ENCODE measurements around the gene AHCYL2.

Gene AHCYL2

DNA sequence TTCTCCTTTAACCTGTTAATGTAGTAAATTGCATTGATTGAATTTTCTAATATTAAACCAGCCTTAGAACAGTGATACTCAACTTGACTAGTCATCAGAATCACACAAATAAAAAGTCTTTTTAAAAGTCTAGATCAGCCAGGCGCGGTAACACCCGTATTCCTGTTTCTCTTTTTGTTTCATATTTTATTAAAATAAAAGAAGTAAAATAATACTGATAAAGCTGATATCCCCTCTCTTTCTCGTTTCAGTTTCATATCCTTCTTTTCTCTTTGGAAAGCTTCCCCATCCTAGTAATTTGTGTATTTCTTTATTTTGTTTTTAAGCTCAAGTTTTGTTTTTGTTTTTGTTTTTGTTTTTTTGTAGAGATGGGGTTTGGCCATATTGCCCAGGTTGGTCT, 27.1 kb upstream of the AHCYL2 start:
- TF ChIP-seq, protein P1, sequence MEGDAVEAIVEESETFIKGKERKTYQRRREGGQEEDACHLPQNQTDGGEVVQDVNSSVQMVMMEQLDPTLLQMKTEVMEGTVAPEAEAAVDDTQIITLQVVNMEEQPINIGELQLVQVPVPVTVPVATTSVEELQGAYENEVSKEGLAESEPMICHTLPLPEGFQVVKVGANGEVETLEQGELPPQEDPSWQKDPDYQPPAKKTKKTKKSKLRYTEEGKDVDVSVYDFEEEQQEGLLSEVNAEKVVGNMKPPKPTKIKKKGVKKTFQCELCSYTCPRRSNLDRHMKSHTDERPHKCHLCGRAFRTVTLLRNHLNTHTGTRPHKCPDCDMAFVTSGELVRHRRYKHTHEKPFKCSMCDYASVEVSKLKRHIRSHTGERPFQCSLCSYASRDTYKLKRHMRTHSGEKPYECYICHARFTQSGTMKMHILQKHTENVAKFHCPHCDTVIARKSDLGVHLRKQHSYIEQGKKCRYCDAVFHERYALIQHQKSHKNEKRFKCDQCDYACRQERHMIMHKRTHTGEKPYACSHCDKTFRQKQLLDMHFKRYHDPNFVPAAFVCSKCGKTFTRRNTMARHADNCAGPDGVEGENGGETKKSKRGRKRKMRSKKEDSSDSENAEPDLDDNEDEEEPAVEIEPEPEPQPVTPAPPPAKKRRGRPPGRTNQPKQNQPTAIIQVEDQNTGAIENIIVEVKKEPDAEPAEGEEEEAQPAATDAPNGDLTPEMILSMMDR (IDR thresholded peaks at IDR 0.05; ENCODE audit: low read depth, low read length, missing control alignments), result no peak
- Histone ChIP-seq H3K27me3 (replicated peaks) (no peaks in the 10 kb centered on the region), H3K27ac (no peak overlapping the region), H3K4me3 (ENCODE audit: low read depth, low read length) (no peak overlapping the region), H3K36me3 (replicated peaks) (no peaks in the 10 kb centered on the region)
- DNase-seq, result no peak
- in situ Hi-C loops (cut with HindIII; ENCODE audit: low pct_ligation_motif_present, low sequenced_read_pairs), result no loop called here

DNA sequence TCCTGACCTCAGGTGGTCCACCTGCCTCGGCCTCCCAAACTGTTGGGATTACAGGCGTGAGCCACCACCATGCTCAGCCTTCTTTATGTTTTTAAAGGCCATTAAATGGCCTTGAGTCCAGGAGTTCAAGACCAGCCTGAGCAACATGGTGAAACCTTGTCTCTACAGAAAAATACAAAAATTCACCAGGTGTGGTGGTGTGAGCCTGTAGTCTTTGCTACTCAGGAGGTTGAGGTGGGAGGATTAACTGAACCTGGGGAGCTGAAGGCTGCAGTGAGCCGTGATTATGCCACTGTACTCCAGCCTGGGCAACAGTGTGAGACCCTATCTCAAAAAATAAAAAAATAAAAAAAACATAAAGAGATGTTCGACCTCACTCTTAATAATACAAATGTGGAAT, 25.4 kb upstream of the AHCYL2 start:
- Histone ChIP-seq H3K27me3 (replicated peaks) (no peaks in the 10 kb centered on the region), H3K27ac (no peak overlapping the region), H3K4me3 (ENCODE audit: low read depth, low read length) (no peak overlapping the region), H3K36me3 (replicated peaks) (no peaks in the 10 kb centered on the region)
- DNase-seq, result no peak
- TF ChIP-seq, protein P1 (IDR thresholded peaks at IDR 0.05; ENCODE audit: low read depth, low read length, missing control alignments), result no peak
- in situ Hi-C loops (cut with HindIII; ENCODE audit: low pct_ligation_motif_present, low sequenced_read_pairs), result no loop called here

DNA sequence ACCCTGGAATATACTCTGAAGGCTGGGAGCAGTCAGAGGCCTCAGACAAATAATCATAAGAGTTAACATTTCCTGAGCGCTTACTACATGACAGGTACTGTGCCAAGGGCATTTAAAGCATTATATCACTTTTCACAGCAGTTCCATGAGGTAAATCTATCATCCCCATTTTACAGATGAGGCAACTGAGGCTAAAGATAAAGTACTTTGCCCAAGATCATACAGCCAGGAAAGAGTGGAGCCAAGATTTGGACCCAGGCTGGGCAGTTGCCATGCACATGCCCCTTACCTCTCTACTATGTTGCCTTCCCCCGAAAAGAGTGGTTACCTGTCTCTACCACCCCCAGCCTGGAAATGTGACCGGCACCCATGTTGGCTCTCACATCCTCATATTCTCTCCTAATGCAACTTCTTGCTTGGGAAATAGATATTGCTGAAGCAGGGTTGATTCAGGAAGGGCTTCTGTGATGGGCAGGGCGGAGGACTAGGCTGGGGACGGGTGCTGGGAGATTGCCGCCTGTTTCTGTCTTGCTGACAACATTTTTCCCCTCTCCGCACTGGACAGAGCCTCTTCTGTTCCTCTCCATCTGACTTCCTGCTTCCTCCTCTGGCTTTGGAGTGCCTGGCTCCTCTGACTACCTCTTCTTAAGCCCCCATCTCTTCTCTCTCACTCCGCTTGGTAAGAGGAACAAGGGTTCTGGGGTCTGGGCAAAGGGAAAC, 22.6 kb upstream of the AHCYL2 start:
- H3K27ac ChIP-seq, result no peak overlapping the region
- DNase-seq, result no peak
- in situ Hi-C loops (cut with HindIII; ENCODE audit: low pct_ligation_motif_present, low sequenced_read_pairs), result no loop called here
- no peaks in the 10 kb centered on the region for H3K27me3 ChIP-seq (replicated peaks)
- TF ChIP-seq, protein P1 (IDR thresholded peaks at IDR 0.05; ENCODE audit: low read depth, low read length, missing control alignments), result no peak
- no peak overlapping the region for H3K4me3 ChIP-seq (ENCODE audit: low read depth, low read length)
- no peaks in the 10 kb centered on the region for H3K36me3 ChIP-seq (replicated peaks)

DNA sequence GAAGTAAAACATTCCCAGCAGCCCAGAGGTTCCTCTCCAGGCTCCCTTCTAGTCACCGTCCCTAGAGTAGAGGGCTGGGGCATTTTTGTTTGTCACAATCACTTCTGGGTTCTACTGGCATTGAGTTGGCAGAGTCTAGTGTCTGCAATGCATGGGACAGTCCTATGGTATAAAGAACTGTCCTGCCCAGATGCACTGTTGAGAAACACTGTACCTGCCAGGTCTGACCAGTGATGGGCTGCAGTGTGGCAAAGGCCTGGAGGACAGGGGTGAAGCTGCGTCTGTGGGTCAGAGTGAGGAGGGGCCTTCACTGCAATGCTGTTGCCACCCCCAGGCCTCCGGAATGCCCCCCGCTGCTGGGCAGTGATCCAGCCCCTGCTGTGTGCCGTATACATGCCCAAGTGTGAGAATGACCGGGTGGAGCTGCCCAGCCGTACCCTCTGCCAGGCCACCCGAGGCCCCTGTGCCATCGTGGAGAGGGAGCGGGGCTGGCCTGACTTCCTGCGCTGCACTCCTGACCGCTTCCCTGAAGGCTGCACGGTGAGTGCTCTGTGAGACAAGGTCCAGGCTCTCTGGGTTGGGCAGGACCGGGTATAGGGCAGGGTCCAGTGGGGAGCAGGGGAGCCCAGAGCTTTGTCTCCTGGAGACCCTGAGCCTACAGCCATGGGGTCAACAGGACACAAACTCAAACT, 21.6 kb upstream of the AHCYL2 start:
- in situ Hi-C loops (cut with HindIII; ENCODE audit: low pct_ligation_motif_present, low sequenced_read_pairs), result no loop called here
- no peak for DNase-seq

DNA sequence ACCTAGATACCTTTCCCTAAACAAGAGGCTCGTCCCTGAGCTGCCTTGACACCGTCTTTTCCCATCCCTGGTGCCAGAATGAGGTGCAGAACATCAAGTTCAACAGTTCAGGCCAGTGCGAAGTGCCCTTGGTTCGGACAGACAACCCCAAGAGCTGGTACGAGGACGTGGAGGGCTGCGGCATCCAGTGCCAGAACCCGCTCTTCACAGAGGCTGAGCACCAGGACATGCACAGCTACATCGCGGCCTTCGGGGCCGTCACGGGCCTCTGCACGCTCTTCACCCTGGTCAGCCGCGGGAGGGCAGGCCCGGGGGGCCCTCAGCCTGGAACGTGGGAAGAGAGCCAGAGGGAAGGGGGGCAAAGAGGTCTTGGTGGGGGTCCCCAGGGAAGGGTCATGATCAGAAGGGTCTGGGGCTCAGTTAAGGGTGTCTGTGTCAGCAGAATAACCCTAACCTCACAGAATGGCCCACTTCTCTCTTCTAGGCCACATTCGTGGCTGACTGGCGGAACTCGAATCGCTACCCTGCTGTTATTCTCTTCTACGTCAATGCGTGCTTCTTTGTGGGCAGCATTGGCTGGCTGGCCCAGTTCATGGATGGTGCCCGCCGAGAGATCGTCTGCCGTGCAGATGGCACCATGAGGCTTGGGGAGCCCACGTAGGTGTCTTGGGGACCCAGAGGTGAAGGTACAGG, 19.6 kb upstream of the AHCYL2 start:
- in situ Hi-C loops (cut with HindIII; ENCODE audit: low pct_ligation_motif_present, low sequenced_read_pairs), result no loop called here
- TF ChIP-seq, protein P1 (IDR thresholded peaks at IDR 0.05; ENCODE audit: low read depth, low read length, missing control alignments), result no peak
- no peak overlapping the region for H3K27ac ChIP-seq
- no peaks in the 10 kb centered on the region for H3K27me3 ChIP-seq (replicated peaks)
- H3K36me3 ChIP-seq (replicated peaks), result no peaks in the 10 kb centered on the region
- H3K4me3 ChIP-seq (ENCODE audit: low read depth, low read length), result no peak overlapping the region
- DNase-seq, result no peak

More for the DNA sequence above, 21.6 kb upstream of the AHCYL2 start:
- Histone ChIP-seq H3K27ac (no peak overlapping the region), H3K4me3 (ENCODE audit: low read depth, low read length) (no peak overlapping the region), H3K36me3 (replicated peaks) (no peaks in the 10 kb centered on the region), H3K27me3 (replicated peaks) (no peaks in the 10 kb centered on the region)
- TF ChIP-seq, protein P1 (IDR thresholded peaks at IDR 0.05; ENCODE audit: low read depth, low read length, missing control alignments), result no peak

Data from brain microvascular endothelial cell (primary cell).